Measurements from ENCODE around the gene SCRN1.

- TF ChIP-seq YY1 (IDR thresholded peaks at IDR 0.05; ENCODE audit: insufficient read depth, insufficient read length) (no peak), SUZ12 (IDR thresholded peaks at IDR 0.05; ENCODE audit: extremely low read depth, insufficient read depth, insufficient read length) (no peak), ZNF274 (IDR thresholded peaks at IDR 0.05; ENCODE audit: low read depth, low read length) (no peak)
Observed at GRCh38 chr7:30003098-30003497, 13.5 kb upstream of the SCRN1 start.
